Thyroid gland (tissue), 4 donors: ENCODE data around the gene SPTB.

Experiments
- POLR2A ChIP-seq, 2 donors: fragments of 450-650 bp; IDR thresholded peaks; one replicate each; pipeline ENCODE4 v1.6.1; 2017; ENCODE audit warnings: antibody characterized with exemption in 2 of 2, mild to moderate bottlenecking in 2 of 2, moderate library complexity in 1 of 2
- TF ChIP-seq, protein P1 (sequence below), 6 experiments: fragments of 200-600 bp in 3 of 6; fragments of 450-650 bp in 3 of 6; sonication (generic) in 3 of 6; IDR thresholded peaks; one replicate each; pipeline ENCODE4 v1.5.1; 2016 to 2019; ENCODE audit warnings: antibody characterized with exemption in 6 of 6, mild to moderate bottlenecking in 2 of 6, inconsistent platforms in 1 of 6, moderate library complexity in 1 of 6

GRCh38 chr14:64703395-64704142 is 176.1 kb downstream of the SPTB start:
- TF ChIP-seq, protein P1, sequence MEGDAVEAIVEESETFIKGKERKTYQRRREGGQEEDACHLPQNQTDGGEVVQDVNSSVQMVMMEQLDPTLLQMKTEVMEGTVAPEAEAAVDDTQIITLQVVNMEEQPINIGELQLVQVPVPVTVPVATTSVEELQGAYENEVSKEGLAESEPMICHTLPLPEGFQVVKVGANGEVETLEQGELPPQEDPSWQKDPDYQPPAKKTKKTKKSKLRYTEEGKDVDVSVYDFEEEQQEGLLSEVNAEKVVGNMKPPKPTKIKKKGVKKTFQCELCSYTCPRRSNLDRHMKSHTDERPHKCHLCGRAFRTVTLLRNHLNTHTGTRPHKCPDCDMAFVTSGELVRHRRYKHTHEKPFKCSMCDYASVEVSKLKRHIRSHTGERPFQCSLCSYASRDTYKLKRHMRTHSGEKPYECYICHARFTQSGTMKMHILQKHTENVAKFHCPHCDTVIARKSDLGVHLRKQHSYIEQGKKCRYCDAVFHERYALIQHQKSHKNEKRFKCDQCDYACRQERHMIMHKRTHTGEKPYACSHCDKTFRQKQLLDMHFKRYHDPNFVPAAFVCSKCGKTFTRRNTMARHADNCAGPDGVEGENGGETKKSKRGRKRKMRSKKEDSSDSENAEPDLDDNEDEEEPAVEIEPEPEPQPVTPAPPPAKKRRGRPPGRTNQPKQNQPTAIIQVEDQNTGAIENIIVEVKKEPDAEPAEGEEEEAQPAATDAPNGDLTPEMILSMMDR (IDR thresholded peaks at IDR 0.05): no peak
- TF ChIP-seq POLR2A (IDR thresholded peaks at IDR 0.05): no peak
